WTC11 (cell line): Measurements from ENCODE around the gene PPIC.

Experiments
- ELF4 ChIP-seq: sonication (generic); formaldehyde crosslinking; IDR thresholded peaks from 2 replicates; pipeline ENCODE4 v1.8.1; 2022; ENCODE audit warnings: low read depth, mild to moderate bottlenecking, moderate library complexity, missing genetic modification reagents
- ESRRA ChIP-seq: sonication (generic); formaldehyde crosslinking; IDR thresholded peaks from 2 replicates; pipeline ENCODE4 v1.8.1; 2022; ENCODE audit warnings: mild to moderate bottlenecking, missing genetic modification reagents, borderline replicate concordance
- IRF2 ChIP-seq: sonication (generic); formaldehyde crosslinking; IDR thresholded peaks from 2 replicates; pipeline ENCODE4 v1.8.0; 2022; ENCODE audit warnings: low read depth, missing genetic modification reagents, borderline replicate concordance
- NR3C1 ChIP-seq: sonication (generic); formaldehyde crosslinking; conservative IDR thresholded peaks from 2 replicates; pipeline ENCODE4 v1.8.1; 2023; ENCODE audit warnings: low read depth, mild to moderate bottlenecking, missing genetic modification reagents
- TEAD4 ChIP-seq: sonication (generic); formaldehyde crosslinking; IDR thresholded peaks from 2 replicates; pipeline ENCODE4 v1.8.0; 2022; ENCODE audit warnings: mild to moderate bottlenecking, missing genetic modification reagents
- USF1 ChIP-seq: sonication (generic); formaldehyde crosslinking; IDR thresholded peaks from 2 replicates; pipeline ENCODE4 v1.8.0; 2022; ENCODE audit warnings: mild to moderate bottlenecking, missing genetic modification reagents
- USF2 ChIP-seq: sonication (generic); formaldehyde crosslinking; IDR thresholded peaks from 2 replicates; pipeline ENCODE4 v1.8.1; 2023; ENCODE audit warnings: mild to moderate bottlenecking, missing genetic modification reagents, moderate library complexity
- ZBTB21 ChIP-seq: sonication (generic); formaldehyde crosslinking; IDR thresholded peaks from 2 replicates; pipeline ENCODE4 v1.8.1; 2023; ENCODE audit warnings: mild to moderate bottlenecking, missing genetic modification reagents, borderline replicate concordance
- ZNF281 ChIP-seq: sonication (generic); formaldehyde crosslinking; IDR thresholded peaks from 2 replicates; pipeline ENCODE4 v1.8.0; 2023; ENCODE audit warnings: mild to moderate bottlenecking, missing genetic modification reagents
- TF ChIP-seq, protein P1 (sequence below): fragments of 200-600 bp; IDR thresholded peaks from 2 replicates; pipeline ENCODE4 v1.8.0; 2022; ENCODE audit warnings: antibody characterized with exemption
- TF ChIP-seq, protein P2 (sequence below): sonication (generic); formaldehyde crosslinking; IDR thresholded peaks from 2 replicates; pipeline ENCODE4 v1.8.1; 2022; ENCODE audit warnings: low read depth, missing genetic modification reagents, borderline replicate concordance
- TF ChIP-seq, protein P3 (sequence below): sonication (generic); formaldehyde crosslinking; IDR thresholded peaks from 2 replicates; pipeline ENCODE4 v1.8.0; 2022; ENCODE audit warnings: mild to moderate bottlenecking, missing genetic modification reagents

DNA sequence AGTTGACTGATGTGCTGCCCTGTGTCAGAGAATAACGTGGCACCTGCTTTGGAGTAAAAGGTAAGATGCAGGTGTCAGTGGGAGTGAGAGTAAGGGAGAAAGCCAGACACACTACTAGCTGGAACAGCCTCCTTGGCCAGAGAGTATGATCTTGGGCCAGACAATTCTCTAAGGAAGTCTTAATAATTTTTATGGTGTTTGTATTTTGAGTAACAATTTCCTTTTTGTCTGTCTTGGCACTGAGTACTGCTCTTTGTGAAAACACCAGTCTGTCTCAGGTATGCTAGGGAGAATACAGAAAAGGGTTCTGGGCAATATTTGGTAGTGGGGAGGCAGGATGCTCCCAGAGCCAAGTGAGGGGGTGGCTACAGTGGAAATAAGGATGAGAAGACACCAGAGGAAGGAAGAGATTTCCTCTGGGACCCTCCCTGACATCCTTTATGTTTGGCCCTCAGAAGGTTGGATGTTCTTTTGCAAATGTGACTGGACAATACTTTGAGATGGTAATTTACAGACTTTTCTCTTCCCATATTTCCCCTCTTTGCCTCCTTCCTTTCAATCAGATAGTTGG lies 31.9 kb upstream of the PPIC start:
- TF ChIP-seq, protein P1, sequence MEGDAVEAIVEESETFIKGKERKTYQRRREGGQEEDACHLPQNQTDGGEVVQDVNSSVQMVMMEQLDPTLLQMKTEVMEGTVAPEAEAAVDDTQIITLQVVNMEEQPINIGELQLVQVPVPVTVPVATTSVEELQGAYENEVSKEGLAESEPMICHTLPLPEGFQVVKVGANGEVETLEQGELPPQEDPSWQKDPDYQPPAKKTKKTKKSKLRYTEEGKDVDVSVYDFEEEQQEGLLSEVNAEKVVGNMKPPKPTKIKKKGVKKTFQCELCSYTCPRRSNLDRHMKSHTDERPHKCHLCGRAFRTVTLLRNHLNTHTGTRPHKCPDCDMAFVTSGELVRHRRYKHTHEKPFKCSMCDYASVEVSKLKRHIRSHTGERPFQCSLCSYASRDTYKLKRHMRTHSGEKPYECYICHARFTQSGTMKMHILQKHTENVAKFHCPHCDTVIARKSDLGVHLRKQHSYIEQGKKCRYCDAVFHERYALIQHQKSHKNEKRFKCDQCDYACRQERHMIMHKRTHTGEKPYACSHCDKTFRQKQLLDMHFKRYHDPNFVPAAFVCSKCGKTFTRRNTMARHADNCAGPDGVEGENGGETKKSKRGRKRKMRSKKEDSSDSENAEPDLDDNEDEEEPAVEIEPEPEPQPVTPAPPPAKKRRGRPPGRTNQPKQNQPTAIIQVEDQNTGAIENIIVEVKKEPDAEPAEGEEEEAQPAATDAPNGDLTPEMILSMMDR, result no peak
- TF ChIP-seq ZBTB21 (CRISPR knock-in tag) (no peak), ZNF281 (CRISPR knock-in tag) (no peak), ESRRA (CRISPR knock-in tag) (no peak), IRF2 (CRISPR knock-in tag) (no peak), ELF4 (CRISPR knock-in tag) (no peak), NR3C1 (no peak), USF1 (CRISPR knock-in tag) (no peak), TEAD4 (no peak), USF2 (CRISPR knock-in tag) (no peak)
- TF ChIP-seq, protein P2, sequence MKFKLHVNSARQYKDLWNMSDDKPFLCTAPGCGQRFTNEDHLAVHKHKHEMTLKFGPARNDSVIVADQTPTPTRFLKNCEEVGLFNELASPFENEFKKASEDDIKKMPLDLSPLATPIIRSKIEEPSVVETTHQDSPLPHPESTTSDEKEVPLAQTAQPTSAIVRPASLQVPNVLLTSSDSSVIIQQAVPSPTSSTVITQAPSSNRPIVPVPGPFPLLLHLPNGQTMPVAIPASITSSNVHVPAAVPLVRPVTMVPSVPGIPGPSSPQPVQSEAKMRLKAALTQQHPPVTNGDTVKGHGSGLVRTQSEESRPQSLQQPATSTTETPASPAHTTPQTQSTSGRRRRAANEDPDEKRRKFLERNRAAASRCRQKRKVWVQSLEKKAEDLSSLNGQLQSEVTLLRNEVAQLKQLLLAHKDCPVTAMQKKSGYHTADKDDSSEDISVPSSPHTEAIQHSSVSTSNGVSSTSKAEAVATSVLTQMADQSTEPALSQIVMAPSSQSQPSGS, result no peak
- TF ChIP-seq, protein P3, sequence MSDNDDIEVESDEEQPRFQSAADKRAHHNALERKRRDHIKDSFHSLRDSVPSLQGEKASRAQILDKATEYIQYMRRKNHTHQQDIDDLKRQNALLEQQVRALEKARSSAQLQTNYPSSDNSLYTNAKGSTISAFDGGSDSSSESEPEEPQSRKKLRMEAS, result no peak
